GM19395 (cell line): ENCODE measurements around the gene DLX1.
"Not testable (repeated sequence)": the region's sequence is repeated elsewhere in the genome, so short reads cannot be mapped to it uniquely, and the experiment has no call there.

Source experiments
- ATAC-seq: cut with Tn5 transposase; IDR thresholded peaks from one replicate; pipeline ENCODE4 v1.9.1; 2021; ENCODE audit warnings: mild to moderate bottlenecking, moderate library complexity; ENCODE audit not compliant: unreplicated experiment

Gene DLX1

DNA sequence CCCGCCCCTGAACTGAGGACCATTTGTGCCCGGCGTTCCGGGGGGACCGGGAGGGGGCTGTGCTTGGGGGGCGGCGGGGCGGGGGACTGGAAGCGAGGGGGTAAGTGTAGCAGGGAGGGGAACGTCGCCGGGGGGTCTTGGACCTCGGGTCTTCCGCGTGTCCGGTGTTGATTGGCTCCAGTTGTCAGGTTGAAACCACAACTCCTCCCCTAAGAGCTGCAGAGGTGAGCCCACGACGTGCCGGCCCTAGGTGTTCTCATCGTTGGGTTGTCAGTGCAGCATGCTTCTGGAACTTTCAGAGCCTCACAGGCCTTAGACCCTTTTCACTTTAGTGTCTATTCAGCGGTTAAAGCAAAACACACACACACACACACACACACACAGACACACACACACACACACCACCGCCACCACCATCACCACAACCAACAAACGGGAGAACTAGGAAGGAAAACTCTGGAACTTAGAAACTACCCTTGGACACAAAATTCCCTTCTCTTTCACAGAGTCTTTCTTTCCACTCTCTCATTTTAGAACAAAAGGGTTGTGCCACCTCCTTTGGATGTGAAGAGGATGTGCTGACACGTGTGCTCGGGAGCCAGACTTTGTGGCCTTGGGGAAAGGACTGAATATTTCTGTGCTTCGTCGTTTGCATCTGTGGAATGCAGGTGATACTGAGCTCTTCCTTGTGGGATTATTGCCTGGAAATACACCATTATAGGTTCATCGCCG, 24.1 kb downstream of the DLX1 start:
- ATAC-seq = no peak

DNA sequence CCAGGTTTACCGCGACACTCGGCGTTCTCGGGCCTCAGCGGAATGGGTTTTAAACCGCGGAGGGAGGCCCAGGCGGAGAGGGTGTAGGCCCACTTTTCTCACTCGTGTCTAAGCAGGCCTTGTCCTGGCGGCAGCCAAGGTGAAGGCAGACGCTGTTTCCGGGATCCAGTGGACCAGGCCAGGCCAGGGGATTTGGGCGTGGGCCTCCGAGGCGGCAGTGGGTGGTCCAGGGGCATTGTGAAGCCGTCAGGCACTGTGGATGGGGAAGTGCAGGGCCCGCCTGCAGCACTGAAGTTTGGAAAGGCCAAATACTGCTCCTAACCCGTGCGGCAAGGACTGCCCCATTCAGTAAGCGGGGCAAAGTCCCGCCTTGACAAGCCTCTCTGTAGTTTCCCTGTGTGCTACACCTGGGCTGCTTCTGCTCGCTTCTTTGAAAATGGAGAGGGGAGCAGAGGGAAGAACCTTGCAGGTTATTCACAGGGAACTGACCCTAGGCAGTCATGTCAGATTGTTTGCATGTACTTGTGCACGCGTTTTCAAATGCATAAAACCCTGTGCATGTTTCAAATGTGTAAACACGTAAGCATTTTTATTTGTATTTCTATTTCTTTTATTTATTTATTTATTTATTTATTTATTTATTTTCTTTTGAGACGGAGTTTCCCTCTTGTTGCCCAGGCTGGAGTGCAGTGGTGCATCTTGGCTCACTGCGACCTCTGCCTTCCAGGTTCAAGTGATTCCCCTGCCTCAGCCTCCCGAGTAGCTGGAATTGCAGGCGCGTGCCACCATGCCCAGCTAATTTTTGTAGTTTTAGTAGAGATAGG, 24.9 kb downstream of the DLX1 start:
- ATAC-seq = no peak

DNA sequence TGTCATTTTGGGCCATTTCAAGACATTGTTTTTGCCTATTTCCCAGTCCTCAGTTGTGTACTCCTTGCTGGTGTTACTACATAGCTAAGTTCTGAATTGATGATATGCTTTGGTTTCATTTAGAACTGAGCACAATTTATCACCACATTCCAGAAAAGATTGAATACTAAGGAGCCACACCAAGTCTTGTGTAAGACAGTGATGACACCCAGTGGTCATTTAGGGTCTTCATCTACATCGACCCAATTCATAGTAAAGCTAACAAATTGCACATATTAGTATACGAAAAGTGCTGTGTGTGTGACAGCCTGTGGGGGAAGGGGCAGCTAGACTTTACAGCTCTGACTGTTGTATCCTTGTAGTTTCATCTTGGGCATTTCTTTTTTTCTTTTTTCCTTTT, 28.3 kb downstream of the DLX1 start:
- no peak for ATAC-seq

DNA sequence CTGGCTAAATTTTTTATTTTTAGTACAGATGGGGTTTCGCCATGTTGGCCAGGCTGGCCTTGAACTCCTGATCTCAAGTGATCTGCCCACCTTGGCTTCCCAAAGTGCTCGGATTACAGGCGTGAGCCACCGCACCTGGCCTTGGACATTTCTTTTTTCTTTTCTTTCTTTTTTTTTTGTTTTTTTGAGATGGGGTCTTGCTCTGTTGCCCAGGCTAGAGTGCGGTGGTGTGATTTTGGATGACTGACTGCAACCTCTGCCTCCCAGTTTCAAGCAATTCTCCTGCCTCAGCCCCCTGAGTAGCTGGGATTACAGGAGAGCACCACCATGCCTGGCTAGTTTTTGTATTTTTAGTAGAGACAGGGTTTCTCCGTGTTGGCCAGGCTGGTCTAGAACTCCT, 28.9 kb downstream of the DLX1 start:
- not testable (repeated sequence) for ATAC-seq

DNA sequence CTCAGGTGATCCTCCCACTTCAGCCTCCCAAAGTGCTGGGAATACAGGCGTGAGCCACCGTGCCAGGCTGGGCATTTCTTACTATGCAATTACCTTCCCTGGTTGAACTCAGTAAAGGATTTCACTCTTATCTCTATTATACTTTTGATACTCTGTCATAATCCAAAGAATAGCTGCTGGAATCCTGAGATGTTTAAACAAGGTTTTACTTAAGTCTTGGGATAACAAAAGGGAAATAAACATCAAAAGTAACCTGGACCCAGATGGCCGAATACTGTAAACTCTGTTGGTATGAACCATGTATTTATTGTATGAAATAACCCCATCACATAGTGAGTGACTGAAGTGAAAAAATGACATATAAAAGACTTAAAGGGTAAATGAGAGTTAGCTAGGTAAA, 29.3 kb downstream of the DLX1 start:
- no peak for ATAC-seq

DNA sequence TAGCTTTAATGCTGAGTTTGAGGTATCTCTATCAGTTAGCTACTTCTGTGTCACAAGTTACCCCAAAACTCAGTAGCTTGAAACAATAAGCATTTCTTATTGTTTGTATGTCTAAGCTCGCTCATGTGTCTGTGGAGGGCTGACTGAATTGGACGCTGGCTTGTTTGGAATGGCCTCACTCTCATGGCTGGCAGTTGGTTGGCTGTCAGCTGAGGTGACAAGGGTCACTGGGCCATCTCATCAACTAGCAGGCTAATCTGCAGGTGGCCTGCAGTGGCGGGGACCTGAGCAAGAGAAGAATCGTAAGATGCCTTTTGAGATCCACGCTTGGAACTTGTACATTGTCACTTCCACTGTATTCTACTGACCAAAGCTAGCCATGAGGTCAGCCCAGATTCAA, 30.8 kb downstream of the DLX1 start:
- no peak for ATAC-seq

DNA sequence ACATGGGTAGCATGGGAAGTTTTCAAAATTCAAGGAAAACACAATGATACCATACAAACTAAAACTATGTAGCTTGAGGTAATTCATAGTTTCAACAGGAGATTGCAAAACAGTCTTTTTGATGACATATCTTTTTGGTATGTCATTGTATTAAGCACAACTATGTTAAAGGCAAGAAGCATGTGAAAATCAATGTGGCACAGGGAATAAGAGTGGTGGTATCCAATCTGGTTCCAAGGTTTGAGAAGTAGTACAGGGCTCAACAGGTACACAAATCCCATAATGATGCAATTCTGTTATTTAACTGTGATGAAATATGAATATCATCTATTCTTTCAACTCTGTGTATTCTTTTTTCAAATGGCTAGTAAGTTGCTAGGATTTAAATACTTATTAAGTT, 33.8 kb downstream of the DLX1 start:
- ATAC-seq = no peak

DNA sequence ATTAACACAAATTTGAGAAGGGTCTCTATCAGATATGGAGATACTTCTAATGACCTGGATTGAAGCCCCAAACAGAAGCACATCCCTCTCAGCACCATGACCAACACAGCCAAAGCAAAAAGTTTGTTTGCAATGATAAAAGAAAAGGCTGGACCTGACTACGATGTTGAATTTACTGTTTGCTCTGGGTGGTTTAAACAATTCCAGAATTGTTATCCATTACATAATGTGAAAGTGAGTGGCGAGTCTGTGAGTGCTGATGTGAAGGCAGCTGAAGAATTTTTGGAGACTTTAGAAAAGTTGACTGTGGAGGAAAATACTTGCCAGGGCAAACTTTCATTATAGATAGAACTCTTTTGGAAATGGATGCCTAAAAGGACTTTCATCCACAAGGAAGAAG, 34.8 kb downstream of the DLX1 start:
- ATAC-seq = no peak

DNA sequence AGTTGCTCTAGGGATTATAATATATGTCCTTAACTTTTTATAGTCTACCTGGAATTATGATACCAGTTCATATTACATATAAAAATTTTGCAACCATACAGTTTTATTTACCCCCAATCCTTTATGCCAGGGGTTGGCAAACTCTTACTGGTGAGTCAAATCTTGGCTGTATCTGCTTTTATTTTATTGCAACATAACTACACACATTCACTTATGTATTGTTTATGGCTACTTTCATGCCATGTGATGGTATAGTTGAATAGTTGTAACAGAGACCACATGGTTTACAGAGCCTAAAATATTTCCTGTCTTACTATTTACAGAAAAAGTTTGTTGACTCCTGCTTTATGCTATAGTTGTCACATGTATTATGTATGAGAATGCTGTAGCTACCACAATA, 43.2 kb downstream of the DLX1 start:
- no peak for ATAC-seq

DNA sequence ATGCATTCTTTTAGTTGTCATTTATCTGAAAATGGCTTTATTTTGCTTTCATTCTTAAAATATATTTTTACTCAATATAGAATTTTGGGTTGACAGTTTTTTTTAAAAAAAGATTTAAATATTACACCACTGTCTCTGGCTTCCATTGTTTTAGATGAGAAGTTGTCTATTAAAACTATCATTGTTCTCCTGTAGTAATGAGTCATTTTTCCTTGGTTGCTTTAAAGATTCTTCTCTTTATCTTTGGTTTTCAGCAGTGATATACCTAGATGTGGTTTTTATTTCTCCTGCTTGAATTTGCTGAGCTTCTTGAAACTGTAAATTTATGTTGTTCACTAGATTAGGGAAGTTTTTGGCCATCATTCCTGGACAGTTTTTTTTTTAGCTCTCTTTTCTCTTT, 44.1 kb downstream of the DLX1 start:
- no peak for ATAC-seq

DNA sequence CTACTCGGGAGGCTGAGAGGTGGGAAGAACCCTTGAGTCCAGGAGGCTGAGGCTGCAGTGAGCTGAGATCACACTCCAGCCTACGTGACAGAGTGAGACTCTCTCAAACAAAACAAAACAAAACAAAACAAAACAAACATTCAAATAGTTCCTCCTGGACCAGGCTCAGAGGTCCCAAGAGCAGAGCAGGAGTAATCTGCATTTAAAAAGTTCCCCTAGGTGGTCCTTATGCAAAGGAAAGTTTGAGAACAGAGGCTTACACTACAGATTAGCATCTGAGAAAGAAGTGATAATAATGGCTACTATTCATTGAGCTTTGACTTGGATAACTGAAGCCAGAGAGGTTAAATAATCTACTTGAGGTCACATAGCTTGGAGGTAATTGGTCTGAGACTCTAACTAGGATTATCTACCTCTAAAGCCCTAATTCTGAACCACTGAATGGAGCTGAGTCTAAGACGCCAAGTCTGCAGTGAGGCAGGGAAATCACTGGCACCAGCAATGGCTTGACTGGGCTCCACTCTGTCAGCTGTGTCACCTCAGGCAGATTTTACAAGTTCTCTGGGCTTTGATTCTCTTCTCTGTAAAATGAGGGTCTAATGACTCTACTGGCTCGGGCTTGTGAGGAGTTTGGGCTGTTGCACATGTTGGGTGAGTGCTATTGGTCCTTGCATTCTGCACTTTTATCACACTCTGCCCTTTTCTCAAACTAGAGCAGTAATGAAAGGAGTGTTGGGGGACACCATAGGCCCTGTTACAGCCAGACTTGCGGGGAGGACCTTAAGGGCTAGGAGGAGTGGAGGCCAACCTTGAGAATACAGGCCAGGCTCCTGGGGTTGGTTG, 46.6 kb downstream of the DLX1 start:
- ATAC-seq = no peak

- no peak for ATAC-seq
These were observed 49.0 kb downstream of the DLX1 start for GRCh38 chr2:172134270-172134669.

DNA sequence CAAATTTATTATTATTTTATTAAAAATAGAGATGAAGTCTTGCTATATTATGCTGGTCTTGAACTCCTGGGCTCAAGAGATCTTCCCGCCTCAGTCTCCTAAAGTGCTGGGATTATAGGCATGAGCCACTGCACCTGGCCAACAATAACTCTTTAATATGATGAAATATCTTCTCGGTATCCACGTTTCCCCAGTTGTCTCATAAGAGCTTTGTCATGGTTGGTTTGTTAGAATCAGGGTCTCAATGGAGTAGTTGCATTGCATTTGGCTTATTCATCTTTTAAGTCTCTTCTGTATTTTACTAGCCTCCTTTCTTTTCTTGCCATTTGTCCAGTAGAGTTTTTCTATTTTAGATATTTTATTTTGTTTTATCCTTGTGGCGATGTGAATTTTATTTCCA, 50.1 kb downstream of the DLX1 start:
- ATAC-seq = no peak

DNA sequence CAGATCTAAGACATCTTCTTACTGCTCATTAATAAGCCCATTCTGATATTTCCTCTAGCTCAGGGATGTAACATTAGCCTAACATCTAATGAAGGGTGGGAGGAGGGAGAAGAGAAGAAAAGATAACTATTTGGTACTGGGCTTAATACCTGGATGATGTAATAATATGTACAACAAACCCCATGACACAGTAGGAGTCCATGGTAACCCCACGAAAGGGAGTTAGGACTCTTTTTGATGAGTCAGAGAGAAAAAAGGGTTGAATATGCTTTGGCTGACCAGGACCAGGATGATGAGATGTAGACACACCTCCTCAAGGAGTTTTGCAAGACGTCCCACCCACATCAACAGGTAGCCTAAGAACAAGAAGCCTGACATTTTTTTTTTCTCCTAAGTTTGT, 51.8 kb downstream of the DLX1 start:
- no peak for ATAC-seq

DNA sequence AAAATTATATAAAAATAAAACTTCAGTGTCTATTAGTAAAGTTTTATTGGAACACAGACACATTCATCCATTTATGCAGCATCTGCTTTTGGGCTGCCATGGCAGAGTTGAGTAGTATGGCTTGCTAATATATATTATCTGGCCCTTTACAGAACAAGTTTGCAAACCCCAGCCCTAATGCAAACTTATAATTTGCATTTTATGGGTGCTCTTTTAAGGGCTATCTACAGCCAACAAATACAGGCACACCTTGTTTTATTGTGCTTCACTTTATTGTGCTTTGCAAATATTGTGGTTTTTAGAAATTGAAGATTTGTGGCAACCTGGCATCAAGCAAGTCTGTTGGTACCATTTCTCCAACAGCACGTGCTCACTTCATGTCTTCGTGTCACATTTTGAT, 52.6 kb downstream of the DLX1 start:
- ATAC-seq = no peak

DNA sequence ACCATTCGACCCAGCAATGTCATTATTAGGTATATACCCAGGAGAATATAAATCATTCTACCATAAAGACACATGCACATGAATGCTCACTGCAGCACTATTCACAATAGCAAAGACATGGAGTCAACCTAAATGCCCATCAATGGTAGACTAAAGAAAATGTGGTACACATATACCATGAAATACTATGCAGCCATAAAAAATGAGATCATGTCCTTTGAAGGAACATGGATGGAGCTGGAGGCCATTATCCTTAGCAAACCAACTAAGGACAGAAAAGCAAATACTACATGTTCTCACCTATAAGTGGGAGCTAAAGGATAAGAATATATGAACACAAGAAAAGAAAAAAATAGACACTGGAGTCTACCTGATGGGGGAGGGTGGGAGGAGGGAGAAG, 53.4 kb downstream of the DLX1 start:
- not testable (repeated sequence) for ATAC-seq
